Measurements from ENCODE around the gene FHIT.

FHIT gene

GRCh38 chr3:60812502-60812901 lies 438.8 kb downstream of the FHIT start:
- DNase-seq = no peak

DNA sequence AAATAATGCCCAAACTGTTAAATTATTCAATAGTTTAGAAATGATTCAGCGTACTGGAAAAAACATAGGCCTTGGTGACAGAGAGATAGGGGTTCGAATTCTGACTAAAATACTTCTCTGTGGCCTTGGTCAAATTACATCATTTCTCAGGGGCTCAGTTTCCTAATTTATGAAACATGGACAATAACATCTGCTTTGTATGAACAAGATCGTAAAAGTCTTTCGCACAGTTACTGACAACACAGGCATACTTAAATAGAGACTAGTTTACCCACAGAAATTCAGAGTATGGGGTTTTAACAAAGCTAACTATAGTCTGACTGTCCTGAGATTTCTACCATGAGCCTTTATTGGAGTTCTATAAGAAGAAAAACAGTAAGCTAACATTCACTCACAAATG lies 440.4 kb downstream of the FHIT start:
- DNase-seq = no peak

GRCh38 chr3:60809857-60810610 lies 441.2 kb downstream of the FHIT start:
- DNase-seq = no peak

DNA sequence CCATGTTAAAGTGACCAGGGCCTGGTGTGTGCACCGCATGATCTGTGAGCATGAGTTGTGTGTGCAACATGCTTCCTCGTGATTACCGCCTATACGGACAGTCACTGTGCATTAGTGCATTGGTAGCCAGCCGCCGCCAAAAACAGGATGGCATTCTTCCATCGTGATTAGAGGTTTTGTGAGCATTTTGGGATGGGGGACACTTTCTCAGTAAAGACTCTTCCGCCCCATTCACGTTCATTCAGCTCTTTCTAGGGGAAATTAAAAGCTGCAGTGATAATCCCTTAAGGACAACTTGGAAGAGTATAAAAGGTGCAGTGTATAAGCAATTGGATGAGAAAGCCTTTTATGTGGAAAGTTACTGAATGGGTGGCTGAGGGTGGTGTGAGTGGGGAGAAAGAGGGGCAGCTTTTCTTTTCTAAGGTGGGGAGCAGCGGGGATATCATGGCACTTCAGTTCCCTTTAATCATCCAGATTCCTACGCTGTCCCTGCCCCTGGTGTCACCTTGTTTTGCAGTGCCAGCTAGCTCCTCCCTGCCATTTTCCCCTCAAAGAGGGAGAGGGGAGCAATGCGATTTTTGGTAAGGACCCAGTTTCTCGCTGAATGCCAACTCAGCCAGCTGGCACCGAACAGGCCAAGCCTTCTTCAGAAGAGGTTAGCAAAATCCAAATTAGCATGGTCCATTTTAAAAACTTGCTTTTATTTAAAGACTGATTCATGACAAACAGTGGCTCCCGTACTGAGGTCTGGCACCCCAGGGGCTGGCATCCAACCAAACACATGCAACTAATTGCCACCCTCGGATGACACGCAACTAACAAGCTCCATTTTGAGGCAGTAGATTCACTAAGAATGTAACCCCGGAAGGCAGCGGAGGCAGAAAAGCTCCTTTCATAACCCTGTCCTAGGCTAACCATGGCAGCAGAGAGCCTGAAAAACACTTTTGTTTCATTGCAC lies 447.8 kb downstream of the FHIT start:
- DNase-seq = no peak

DNA sequence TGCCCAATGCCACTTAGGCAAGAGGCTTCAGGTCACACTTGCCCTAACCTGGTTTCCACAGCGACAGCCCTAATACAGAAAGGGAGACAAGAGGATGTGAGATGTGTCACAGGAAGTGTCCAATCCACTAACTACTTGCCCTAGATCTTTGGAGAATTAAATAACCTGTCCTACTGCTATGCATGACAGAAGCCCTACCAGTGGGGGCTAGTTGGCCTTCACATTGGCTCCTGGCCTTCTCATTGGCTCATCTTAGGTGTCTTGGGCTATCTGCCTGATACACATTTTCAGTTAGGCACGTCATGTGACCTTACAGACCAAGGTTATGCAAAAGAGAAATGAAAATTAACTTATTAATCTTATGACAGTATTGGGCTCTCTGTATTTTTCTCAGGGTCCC lies 449.9 kb downstream of the FHIT start:
- DNase-seq = no peak

DNA sequence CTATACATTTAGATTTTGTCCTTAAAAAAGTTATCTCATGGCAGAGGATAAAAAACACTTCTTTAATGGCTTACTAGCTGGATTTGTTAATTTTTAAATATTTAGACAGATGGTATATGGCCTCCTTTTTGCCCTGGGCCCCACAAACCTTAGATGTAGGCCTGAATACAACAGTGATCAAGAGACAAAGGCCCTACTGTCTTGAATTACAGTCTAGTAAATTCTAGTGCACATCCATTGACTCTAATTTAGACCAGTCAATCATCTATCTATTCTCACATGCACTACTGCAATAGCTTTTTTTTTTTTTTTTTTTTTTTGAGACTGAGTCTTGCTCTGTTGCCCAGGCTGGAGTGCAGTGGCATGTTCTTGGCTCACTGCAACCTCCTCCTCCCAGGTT lies 452.8 kb downstream of the FHIT start:
- no peak for DNase-seq

GRCh38 chr3:60792249-60792852 lies 458.9 kb downstream of the FHIT start:
- no peak for DNase-seq

DNA sequence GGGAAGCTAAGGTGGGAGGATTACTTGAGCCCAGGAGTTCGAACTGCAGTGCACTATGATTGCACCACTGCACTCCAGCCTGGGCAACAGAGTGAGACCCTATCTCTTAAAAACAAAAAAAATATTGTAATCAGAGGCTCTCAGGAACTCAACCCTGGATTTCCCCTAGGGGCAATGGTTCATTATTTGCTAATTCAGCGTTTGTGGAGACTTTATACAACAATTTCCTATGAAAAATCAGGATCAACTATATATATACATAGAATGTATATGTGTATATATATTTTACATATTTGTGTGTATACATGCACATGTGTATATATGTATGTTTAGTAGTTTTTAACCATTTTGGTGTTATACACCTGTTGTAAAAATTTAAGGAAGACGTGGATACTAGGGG lies 463.1 kb downstream of the FHIT start:
- DNase-seq = no peak

DNA sequence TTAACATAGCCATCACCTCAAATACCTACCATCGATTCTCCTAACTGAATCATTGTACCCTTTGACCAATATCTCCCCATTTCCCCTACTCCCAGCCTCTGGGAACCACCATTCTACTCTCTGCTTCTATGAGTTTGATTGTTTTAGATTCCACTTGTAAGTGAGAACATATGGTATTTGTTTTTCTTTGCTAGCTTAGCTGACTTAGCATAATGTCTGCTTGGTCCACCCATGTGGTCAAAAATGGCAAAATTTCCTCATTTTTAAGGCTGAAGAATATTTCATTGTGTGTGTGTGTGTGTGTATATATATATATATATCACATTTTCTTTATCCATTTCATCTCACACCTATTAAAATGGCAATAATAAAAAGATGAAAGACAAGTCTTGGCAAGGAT lies 469.3 kb downstream of the FHIT start:
- DNase-seq = no peak

DNA sequence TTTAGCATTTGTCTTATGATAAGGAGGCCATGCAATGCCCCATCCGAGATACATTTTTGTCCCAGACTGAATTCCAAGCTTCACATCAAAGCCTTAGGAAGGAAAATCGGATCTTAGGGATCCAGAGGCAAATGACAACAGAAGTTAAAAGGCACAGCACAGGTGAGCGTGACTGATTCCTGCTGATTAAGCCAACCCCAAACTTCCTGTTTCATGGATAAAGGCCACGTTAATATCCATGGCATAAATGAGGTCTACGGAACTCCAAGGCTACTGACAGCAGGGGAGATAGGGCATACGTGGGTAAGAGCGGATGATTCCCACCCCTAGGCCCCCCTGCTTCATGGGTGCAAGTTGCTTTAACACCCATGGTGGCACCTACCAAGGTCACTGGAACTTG lies 471.6 kb downstream of the FHIT start:
- DNase-seq = no peak

- no peak for DNase-seq
Measured at GRCh38 chr3:60775985-60776384, 475.3 kb downstream of the FHIT start.

DNA sequence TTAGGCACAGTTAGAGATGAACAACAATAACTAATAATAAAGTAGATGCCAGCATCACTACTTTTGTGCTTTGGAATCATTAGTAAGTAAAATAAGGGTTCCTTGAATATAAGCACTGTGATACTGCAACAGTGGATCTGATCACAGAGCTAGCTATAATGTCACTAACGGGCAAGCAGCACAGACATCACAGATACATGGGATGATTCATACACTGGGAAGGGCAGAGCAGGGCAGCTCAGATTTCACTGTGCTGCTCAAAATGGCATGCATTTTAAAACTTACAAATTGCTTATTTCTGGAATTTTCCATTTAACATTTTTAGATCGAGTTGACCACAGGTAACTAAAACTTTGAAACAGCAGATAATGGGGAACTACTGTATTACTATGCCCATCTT lies 476.6 kb downstream of the FHIT start:
- no peak for DNase-seq

GRCh38 chr3:60772584-60772983 lies 478.7 kb downstream of the FHIT start:
- DNase-seq = no peak

- no peak for DNase-seq
Measured at GRCh38 chr3:60771766-60772165, 479.5 kb downstream of the FHIT start.

DNA sequence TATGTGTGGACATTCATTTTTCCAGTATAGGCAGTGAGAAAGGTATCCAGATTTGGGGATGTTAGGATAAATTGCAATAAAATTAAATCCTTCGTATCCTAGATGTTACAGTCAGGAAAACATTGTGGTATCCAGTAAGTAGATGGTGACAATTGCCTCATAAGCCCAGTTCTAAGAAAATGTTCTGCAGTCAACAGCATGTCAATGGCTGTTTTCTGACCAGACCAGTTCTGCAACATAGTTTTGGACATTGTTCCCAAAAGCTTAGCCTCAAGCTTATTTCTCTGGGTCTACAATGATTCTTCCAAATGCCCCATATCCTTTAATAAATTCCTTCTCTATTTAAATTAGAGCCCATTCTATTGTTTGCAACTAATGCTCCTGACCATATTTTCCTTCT lies 480.7 kb downstream of the FHIT start:
- DNase-seq = no peak

- DNase-seq = no peak
Measured at GRCh38 chr3:60767536-60767935, 483.7 kb downstream of the FHIT start.

GRCh38 chr3:60765776-60766175 lies 485.5 kb downstream of the FHIT start:
- no peak for DNase-seq

GRCh38 chr3:60764870-60765269 lies 486.4 kb downstream of the FHIT start:
- no peak for DNase-seq

GRCh38 chr3:60760145-60760544 lies 491.1 kb downstream of the FHIT start:
- DNase-seq = no peak

DNA sequence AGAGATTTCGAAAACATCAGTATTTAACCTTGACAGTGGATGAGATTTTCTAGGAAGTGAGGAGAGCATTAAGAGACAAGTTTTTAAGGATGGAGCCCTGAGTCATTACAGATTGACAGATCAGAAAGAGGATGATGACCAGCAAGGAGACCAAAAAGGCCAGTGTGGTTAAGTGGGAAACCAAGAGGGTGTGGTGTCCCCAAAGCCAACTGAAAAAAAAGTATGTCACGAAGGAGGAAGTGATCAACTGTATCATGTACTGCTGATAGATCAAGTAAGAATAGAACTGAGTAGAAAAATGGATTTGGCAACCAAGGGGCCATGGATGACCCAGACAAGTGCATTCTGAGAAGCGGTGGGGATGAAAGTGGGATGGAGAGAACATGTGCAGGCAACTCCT lies 491.8 kb downstream of the FHIT start:
- no peak for DNase-seq

DNA sequence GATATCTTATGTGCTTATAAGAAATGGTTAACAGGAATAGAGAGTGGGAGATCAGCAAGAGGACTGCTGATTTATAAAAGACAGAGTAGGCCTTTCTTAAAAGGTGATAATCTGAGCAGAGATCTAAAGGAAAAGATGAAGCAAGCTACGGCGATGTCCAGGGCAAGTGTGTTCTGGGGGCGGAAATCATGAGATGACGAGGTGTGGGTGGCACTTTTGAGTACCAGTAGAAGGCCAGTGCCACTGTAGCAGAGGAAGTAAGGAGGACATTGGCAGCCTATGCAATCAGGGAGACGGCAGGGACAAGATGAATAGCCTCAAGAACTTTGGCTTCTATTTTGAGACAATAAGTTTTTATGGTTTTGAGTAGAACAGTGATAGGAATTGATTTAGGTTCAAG lies 492.4 kb downstream of the FHIT start:
- DNase-seq = no peak

DNA sequence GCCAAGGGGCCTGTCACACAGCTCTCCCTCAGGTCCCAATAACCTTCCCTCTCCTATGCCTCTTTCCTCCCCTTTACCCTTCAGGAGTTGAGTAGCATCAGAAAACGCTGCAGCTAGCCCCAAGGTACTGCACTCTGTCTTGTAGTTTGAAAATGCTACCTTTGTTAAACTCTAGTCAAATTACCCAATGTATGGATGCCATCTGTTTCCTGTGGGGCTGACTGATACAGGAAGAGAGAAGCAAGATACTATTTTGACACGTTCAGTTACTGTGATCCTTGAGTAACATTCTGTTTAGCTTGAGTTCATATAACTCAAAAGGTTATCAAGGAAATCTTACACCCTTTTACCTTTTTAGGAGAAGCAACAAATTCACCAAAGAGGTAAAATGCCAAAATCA lies 493.1 kb downstream of the FHIT start:
- DNase-seq = no peak

GRCh38 chr3:60757724-60758123 lies 493.5 kb downstream of the FHIT start:
- DNase-seq = no peak
